Pancreas (tissue), 10 donors: ENCODE measurements around the gene HID1. TPM values are rescaled to one million over a fixed set of nuclear protein-coding genes. Genes with fewer than 3 reads are reported as not detected.
A peak's percentile ranks its signal among the peaks of the same experiment; 100 is the strongest.

ENCODE experiments used
- ATAC-seq, 4 donors: fragments of 200-7000 bp; cut with Tn5 transposase; one replicate each; pipeline versions ENCODE4 v1.8.0 to v1.9.1; 2020; ENCODE audit warnings: mild to moderate bottlenecking in 4 of 4, moderate library complexity in 4 of 4
- DNase-seq, 6 donors: peaks; one replicate each; pipeline ENCODE4 v3.0.0-alpha.2; 2020
- FAIRE-seq: peaks from 2 replicates; lab custom pipeline; 2012; peaks lifted over from hg19 to GRCh38; lab: Jason Lieb, UNC
- H3K27ac ChIP-seq, 4 donors: fragments of 200-600 bp; sonication (generic); 1 replicate in 3 of 4; 2 replicates in 1 of 4; pipeline versions ENCODE4 v1.5.0 to v1.8.0; 2020
- H3K27me3 ChIP-seq, 4 donors: fragments of 200-600 bp; one replicate each; pipeline ENCODE4 v1.8.0; 2021
- H3K36me3 ChIP-seq, 3 donors: fragments of 200-600 bp; sonication (generic) in 1 of 3; one replicate each; pipeline versions ENCODE4 v1.5.0 to v1.8.0; 2020 to 2021
- H3K4me1 ChIP-seq, 3 donors: fragments of 200-600 bp; one replicate each; pipeline ENCODE4 v1.8.0; 2021
- H3K4me3 ChIP-seq, 4 donors: fragments of 200-600 bp; sonication (generic) in 2 of 4; one replicate each; pipeline versions ENCODE4 v1.5.0 to v1.8.0; 2020 to 2021
- H3K9me3 ChIP-seq, 4 donors: fragments of 200-600 bp; one replicate each; pipeline ENCODE4 v1.8.0; 2021
- CTCF ChIP-seq, 4 donors: fragments of 200-600 bp; sonication (generic) in 3 of 4; IDR thresholded peaks; one replicate each; pipeline versions ENCODE4 v1.5.0 to v1.8.0; 2021; ENCODE audit warnings: antibody characterized with exemption in 4 of 4
- WGBS, 2 donors: extraction: QIAGEN DNeasy Blood & Tissue Kit; methylation state at CpG; one replicate each; pipeline ENCODE4 v1.1.7; 2013; 5-methylcytosine and 5-hydroxymethylcytosine counted together
- intact Hi-C, 3 donors: fragments of 100-400 bp; cut with DNase I; formaldehyde crosslinking; loops; one replicate each; pipeline versions ENCODE4 v1.11.1 to v1.14.2; 2022
- polyA plus RNA-seq, 2 donors: library from polyadenylated mRNA; stranded (reverse); fragments of 200-250 nt; gene quantifications; one replicate each; pipeline ENCODE4 v1.2.3, GENCODE V29; 2013
- total RNA-seq, 6 donors: library from RNA; stranded (reverse); fragmentation: NEBNext Ultra II Directional in 4 of 6; extraction: Animal tissue kit (Norgen Biotek cat#: 25700) in 4 of 6; gene quantifications; one replicate each; pipeline versions ENCODE4 v1.2.1 to v1.2.4, GENCODE V29; 2021 to 2023
- donor health status: healthy with polysubstance abuse.
- donor health status: DM: no; HTN: no; CAD: no; lungs with moderate emphysema.
- donor health status: DM: no; HTN: no; CAD: no.
- donor health status: control.
- donor health status: control.
- donor health status: Bipolar disorder and iron deficiency.
- donor health status: DM: yes; HTN: yes; CAD: no.
- donor health status: DM: no; HTN: no; CAD: no.
- donor health status: DM: no; HTN: no; CAD: no.
- donor health status: DM: yes; HTN: yes; CAD: no.

Gene HID1
- total and polyA plus RNA-seq, 8 donors: 76.7 to 262 (median 126) TPM

- Histone ChIP-seq H3K27ac (no peak overlapping the region), H3K36me3 (no peaks in the 10 kb centered on the region), H3K4me3 (no peak overlapping the region), H3K9me3 (no peaks in the 10 kb centered on the region), H3K27me3 (peaks cover 0 to 11% (median 4%) of the 10 kb centered on the region in 4 donors), H3K4me1 (peaks cover 5 to 12% (median 8%) of the 10 kb centered on the region in 3 donors)
- 62 to 65% methylated on average over 3 of the region's 3 CpGs for WGBS, 2 donors
- ATAC-seq (no peak), FAIRE-seq (no peak), DNase-seq (no peak)
- no peak for TF ChIP-seq CTCF (IDR thresholded peaks at IDR 0.05)
- intact Hi-C loops: no loop called here
Observed at GRCh38 chr17:74925242-74925641, 47.3 kb downstream of the HID1 start.

GRCh38 chr17:74924250-74924948, 48.2 kb downstream of the HID1 start, which contains the start of gene OTOP2:
Gene OTOP2, plus strand, starts transcription at chr17:74924273. Its CDS starts 360 bp downstream, at chr17:74924633.
- Histone ChIP-seq H3K4me3 (peak within 1 kb of the TSS in 2 of 4 donors; percentile 35 to 46), H3K27ac (no peak within 1 kb of the TSS), H3K4me1 (peaks cover 5 to 12% (median 8%) of the 10 kb centered on the region in 3 donors), H3K27me3 (peaks cover 0 to 11% (median 4%) of the 10 kb centered on the region in 4 donors), H3K36me3 (no peaks in the 10 kb centered on the region), H3K9me3 (no peaks in the 10 kb centered on the region)
- 3 to 4% methylated on average over 54 of the region's 54 CpGs for WGBS, 2 donors
- DNase-seq: peak in 1 of 6 donors; percentile 67
- ATAC-seq: peak in 2 of 4 donors; percentile 22 to 27
- intact Hi-C loops: no loop called here
- FAIRE-seq: no peak
- no peak for TF ChIP-seq CTCF (IDR thresholded peaks at IDR 0.05)

GRCh38 chr17:74923538-74924249, 48.9 kb downstream of the HID1 start:
- peak overlapping the region in 2 of 4 donors; percentile 35 to 46 for H3K4me3 ChIP-seq
- 2 to 5% methylated on average over 54 to 59 of the region's 59 CpGs for WGBS, 2 donors

GRCh38 chr17:74922694-74923537, 49.6 kb downstream of the HID1 start, which contains the start of gene USH1G:
Gene USH1G, minus strand, starts transcription at chr17:74923255. Its CDS starts 182 bp downstream, at chr17:74923073.
- WGBS, 2 donors: 6 to 13% methylated on average over 29 to 57 of the region's 57 CpGs
- peaks cover 5 to 12% (median 8%) of the 10 kb centered on the region in 3 donors for H3K4me1 ChIP-seq
- DNase-seq (peak in 1 of 6 donors; percentile 81), ATAC-seq (peak; percentile 26 to 48 (median 40)), FAIRE-seq (no peak)
- intact Hi-C loops: no loop called here
- peak within 1 kb of the TSS in 2 of 4 donors; percentile 35 to 46 for H3K4me3 ChIP-seq
- H3K27ac ChIP-seq: no peak within 1 kb of the TSS
- no peak for TF ChIP-seq CTCF (IDR thresholded peaks at IDR 0.05)
- H3K36me3 ChIP-seq: no peaks in the 10 kb centered on the region
- peaks cover 0 to 11% (median 4%) of the 10 kb centered on the region in 4 donors for H3K27me3 ChIP-seq
- H3K9me3 ChIP-seq: no peaks in the 10 kb centered on the region

More at GRCh38 chr17:74923538-74924249, 48.9 kb downstream of the HID1 start:
- intact Hi-C loops: no loop called here
- no peaks in the 10 kb centered on the region for H3K9me3 ChIP-seq
- FAIRE-seq (no peak), ATAC-seq (peak; percentile 83 to 89 (median 85)), DNase-seq (peak; percentile 47 to 96 (median 80))
- no peak overlapping the region for H3K27ac ChIP-seq
- peaks cover 5 to 12% (median 8%) of the 10 kb centered on the region in 3 donors for H3K4me1 ChIP-seq
- peak; percentile 75 to 90 (median 84) for TF ChIP-seq CTCF (IDR thresholded peaks at IDR 0.05)
- no peaks in the 10 kb centered on the region for H3K36me3 ChIP-seq
- peaks cover 0 to 11% (median 4%) of the 10 kb centered on the region in 4 donors for H3K27me3 ChIP-seq
